ENCODE results near the gene KCNQ1OT1. TPM values are rescaled to one million over a fixed set of nuclear protein-coding genes. Genes with fewer than 3 reads are reported as not detected.

KCNQ1OT1 gene
- total RNA-seq, 1 donor from 2014 or later, result 14.3 TPM

GRCh38 chr11:2700415-2701211 lies 819 bp upstream of the KCNQ1OT1 start:
- peaks cover under 1% of the 10 kb centered on the region for H3K36me3 Mint-ChIP-seq (ENCODE audit: unreplicated experiment)
- peak overlapping the region; percentile 64 for H3K4me3 Mint-ChIP-seq (ENCODE audit: unreplicated experiment)
- H3K4me1 Mint-ChIP-seq (ENCODE audit: low read depth, unreplicated experiment), result peaks cover 32% of the 10 kb centered on the region
- DNase-seq, result peak; percentile 69
- no peak overlapping the region for H3K27ac Mint-ChIP-seq (ENCODE audit: unreplicated experiment)
- TF ChIP-seq CTCF (IDR thresholded peaks at IDR 0.05; ENCODE audit: partially characterized antibody, unreplicated experiment), result no peak
- peaks cover 11% of the 10 kb centered on the region for H3K9me3 Mint-ChIP-seq (ENCODE audit: unreplicated experiment)
- H3K27me3 Mint-ChIP-seq (ENCODE audit: unreplicated experiment), result peaks cover 9% of the 10 kb centered on the region

GRCh38 chr11:2699185-2699530 lies 636 bp downstream of the KCNQ1OT1 start:
- H3K27ac Mint-ChIP-seq (ENCODE audit: unreplicated experiment), result peak overlapping the region; percentile 85
- TF ChIP-seq CTCF (IDR thresholded peaks at IDR 0.05; ENCODE audit: partially characterized antibody, unreplicated experiment), result no peak
- H3K27me3 Mint-ChIP-seq (ENCODE audit: unreplicated experiment), result peaks cover 7% of the 10 kb centered on the region
- H3K4me1 Mint-ChIP-seq (ENCODE audit: low read depth, unreplicated experiment), result peaks cover 38% of the 10 kb centered on the region
- H3K9me3 Mint-ChIP-seq (ENCODE audit: unreplicated experiment), result peaks cover 7% of the 10 kb centered on the region
- H3K4me3 Mint-ChIP-seq (ENCODE audit: unreplicated experiment), result peak overlapping the region; percentile 98
- no peaks in the 10 kb centered on the region for H3K36me3 Mint-ChIP-seq (ENCODE audit: unreplicated experiment)
- DNase-seq, result no peak

GRCh38 chr11:2698386-2699184 lies 1.2 kb downstream of the KCNQ1OT1 start:
- H3K27me3 Mint-ChIP-seq (ENCODE audit: unreplicated experiment), result peaks cover 7% of the 10 kb centered on the region
- no peak for DNase-seq
- peak overlapping the region; percentile 85 for H3K27ac Mint-ChIP-seq (ENCODE audit: unreplicated experiment)
- peaks cover 7% of the 10 kb centered on the region for H3K9me3 Mint-ChIP-seq (ENCODE audit: unreplicated experiment)
- TF ChIP-seq CTCF (IDR thresholded peaks at IDR 0.05; ENCODE audit: partially characterized antibody, unreplicated experiment), result no peak
- peaks cover 36% of the 10 kb centered on the region for H3K4me1 Mint-ChIP-seq (ENCODE audit: low read depth, unreplicated experiment)
- peak overlapping the region; percentile 98 for H3K4me3 Mint-ChIP-seq (ENCODE audit: unreplicated experiment)
- H3K36me3 Mint-ChIP-seq (ENCODE audit: unreplicated experiment), result no peaks in the 10 kb centered on the region

DNA sequence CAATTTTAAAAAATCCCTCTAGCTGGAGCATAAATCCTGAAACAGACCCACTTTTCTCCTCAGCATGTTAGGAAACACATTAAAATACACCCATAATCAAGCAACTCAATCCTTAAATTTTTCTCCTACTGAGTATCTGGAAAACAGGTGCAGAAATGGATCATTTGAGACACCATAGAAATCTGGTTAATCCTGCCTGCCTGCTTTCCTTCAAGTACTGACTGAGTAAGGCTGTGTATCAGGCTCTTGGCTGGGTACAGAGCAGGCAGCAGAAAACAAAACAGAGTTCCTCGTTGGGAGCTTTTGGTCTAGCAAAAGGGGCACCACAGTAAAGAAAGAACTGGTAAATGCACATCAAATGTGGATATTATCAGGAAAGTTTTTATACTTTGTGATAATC lies 1.9 kb downstream of the KCNQ1OT1 start:
- TF ChIP-seq CTCF (IDR thresholded peaks at IDR 0.05; ENCODE audit: partially characterized antibody, unreplicated experiment), result no peak
- no peak for DNase-seq
- Mint-ChIP-seq H3K9me3 (ENCODE audit: unreplicated experiment) (peaks cover 7% of the 10 kb centered on the region), H3K27ac (ENCODE audit: unreplicated experiment) (no peak overlapping the region), H3K4me1 (ENCODE audit: low read depth, unreplicated experiment) (peaks cover 31% of the 10 kb centered on the region), H3K27me3 (ENCODE audit: unreplicated experiment) (peaks cover 7% of the 10 kb centered on the region), H3K4me3 (ENCODE audit: unreplicated experiment) (peak overlapping the region; percentile 98), H3K36me3 (ENCODE audit: unreplicated experiment) (no peaks in the 10 kb centered on the region)

DNA sequence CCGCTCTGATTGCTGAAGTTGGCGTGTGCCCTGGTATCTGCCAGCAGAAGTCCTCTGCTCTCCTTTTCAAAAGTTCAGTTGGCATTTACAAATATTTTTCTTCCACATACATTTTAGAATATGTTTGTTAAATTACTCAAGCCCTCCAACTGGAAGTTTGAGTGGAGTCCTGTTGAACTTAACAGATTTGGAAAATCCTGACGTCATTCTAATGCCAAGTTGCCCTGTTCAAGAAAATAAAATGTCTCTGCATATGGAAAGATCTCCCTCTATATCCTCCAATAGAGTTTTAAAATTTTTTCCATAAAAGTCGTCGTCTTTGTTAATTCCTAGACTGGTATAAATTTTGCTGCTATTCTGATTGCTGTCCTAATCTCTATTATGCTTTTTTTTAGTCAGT lies 3.3 kb downstream of the KCNQ1OT1 start:
- TF ChIP-seq CTCF (IDR thresholded peaks at IDR 0.05; ENCODE audit: partially characterized antibody, unreplicated experiment), result no peak
- H3K27me3 Mint-ChIP-seq (ENCODE audit: unreplicated experiment), result peaks cover 14% of the 10 kb centered on the region
- peaks cover 36% of the 10 kb centered on the region for H3K4me1 Mint-ChIP-seq (ENCODE audit: low read depth, unreplicated experiment)
- H3K4me3 Mint-ChIP-seq (ENCODE audit: unreplicated experiment), result peak overlapping the region; percentile 98
- no peak for DNase-seq
- no peaks in the 10 kb centered on the region for H3K36me3 Mint-ChIP-seq (ENCODE audit: unreplicated experiment)
- H3K27ac Mint-ChIP-seq (ENCODE audit: unreplicated experiment), result no peak overlapping the region
- peaks cover 13% of the 10 kb centered on the region for H3K9me3 Mint-ChIP-seq (ENCODE audit: unreplicated experiment)

Measured in glutamatergic neuron (in vitro differentiated cells).